ENCODE results near the gene VAT1L. TPM values are rescaled to one million over a fixed set of nuclear protein-coding genes. Genes with fewer than 3 reads are reported as not detected.

Gene VAT1L
- total and polyA plus RNA-seq, 4 donors: 0.17 to 0.98 (median 0.26) TPM

DNA sequence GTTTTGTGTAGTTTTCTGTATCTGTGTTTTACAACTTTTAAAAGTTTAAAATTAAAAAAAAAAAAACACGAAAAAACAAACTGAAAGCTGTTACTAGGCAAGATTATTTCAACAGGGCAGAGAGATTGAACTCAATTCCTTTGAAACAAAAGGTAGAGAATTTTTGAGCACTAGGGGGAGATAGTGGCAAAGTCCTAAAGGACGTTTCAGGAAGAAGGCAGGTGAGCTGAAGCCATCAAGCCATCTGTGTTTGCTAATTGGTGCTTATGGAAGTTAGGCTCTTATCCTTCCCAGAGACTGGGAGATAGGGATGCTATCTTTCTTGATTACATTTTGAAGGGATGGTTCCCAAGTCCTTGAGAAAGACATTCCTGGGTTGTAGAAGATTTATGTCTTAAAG is 163.4 kb downstream of the VAT1L start:
- no peak for DNase-seq (ENCODE audit: low spot score)
- WGBS: 18% methylated on average over 2 of the region's 2 CpGs

DNA sequence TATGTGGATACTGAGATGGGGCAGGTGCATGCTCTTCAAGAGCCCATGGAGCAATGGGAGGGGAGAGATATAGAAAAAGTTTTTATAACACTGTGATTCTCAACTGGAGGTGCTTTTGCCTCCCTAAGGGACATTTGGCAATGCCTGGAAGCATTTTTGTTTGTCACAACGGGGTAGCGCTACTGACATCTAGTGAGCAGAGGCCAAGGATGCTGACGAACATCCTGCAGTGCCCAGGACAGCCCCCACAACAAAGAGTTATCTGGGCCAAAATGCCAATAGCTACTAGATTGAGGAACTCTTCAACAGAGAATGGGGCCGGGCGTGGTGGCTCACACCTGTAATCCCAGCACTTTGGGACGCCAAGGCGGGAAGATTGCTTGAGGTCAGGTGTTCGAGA is 166.8 kb downstream of the VAT1L start:
- WGBS: 79% methylated on average over 8 of the region's 8 CpGs

More for the DNA sequence above, 163.4 kb downstream of the VAT1L start:
- no peak overlapping the region for H3K4me3 ChIP-seq (ENCODE audit: low read depth in 1 of 3, low read length in 3 of 3)
- no peak overlapping the region for H3K9ac ChIP-seq (ENCODE audit: low read depth in 1 of 2, low read length in 2 of 2)
- H3K9me3 ChIP-seq (ENCODE audit: control insufficient read depth in 4 of 4, low read length in 3 of 4): no peaks in the 10 kb centered on the region
- H3K27ac ChIP-seq (ENCODE audit: low read depth in 1 of 2, low read length in 2 of 2): no peak overlapping the region
- peaks cover 0 to 8% (median 0%) of the 10 kb centered on the region in 4 donors for H3K27me3 ChIP-seq (ENCODE audit: control insufficient read depth in 4 of 4, insufficient read depth in 4 of 4, low read length in 3 of 4)
- H3K4me1 ChIP-seq (ENCODE audit: control insufficient read depth in 4 of 4, insufficient read depth in 4 of 4, low read length in 3 of 4): no peaks in the 10 kb centered on the region
- H3K36me3 ChIP-seq (ENCODE audit: control insufficient read depth in 4 of 4, insufficient read depth in 3 of 4, low read depth in 1 of 4, low read length in 3 of 4): no peaks in the 10 kb centered on the region
- TF ChIP-seq HNF4G (IDR thresholded peaks at IDR 0.05) (no peak), HNF4A (conservative IDR thresholded peaks at IDR 0.05) (peak; percentile 19 to 57), JUND (IDR thresholded peaks at IDR 0.05) (no peak), TAF1 (conservative IDR thresholded peaks at IDR 0.05) (no peak), RXRA (IDR thresholded peaks at IDR 0.05) (no peak), GABPA (IDR thresholded peaks at IDR 0.05 in 1 of 2, conservative IDR thresholded peaks at IDR 0.05 in 1 of 2) (no peak), RAD21 (IDR thresholded peaks at IDR 0.05) (peak; percentile 56 to 72), EGR1 (IDR thresholded peaks at IDR 0.05; ENCODE audit: low read depth in 2 of 2) (no peak), FOXA2 (IDR thresholded peaks at IDR 0.05) (no peak)
- TF ChIP-seq, protein P1, sequence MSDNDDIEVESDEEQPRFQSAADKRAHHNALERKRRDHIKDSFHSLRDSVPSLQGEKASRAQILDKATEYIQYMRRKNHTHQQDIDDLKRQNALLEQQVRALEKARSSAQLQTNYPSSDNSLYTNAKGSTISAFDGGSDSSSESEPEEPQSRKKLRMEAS (IDR thresholded peaks at IDR 0.05): no peak
- TF ChIP-seq, protein P2, sequence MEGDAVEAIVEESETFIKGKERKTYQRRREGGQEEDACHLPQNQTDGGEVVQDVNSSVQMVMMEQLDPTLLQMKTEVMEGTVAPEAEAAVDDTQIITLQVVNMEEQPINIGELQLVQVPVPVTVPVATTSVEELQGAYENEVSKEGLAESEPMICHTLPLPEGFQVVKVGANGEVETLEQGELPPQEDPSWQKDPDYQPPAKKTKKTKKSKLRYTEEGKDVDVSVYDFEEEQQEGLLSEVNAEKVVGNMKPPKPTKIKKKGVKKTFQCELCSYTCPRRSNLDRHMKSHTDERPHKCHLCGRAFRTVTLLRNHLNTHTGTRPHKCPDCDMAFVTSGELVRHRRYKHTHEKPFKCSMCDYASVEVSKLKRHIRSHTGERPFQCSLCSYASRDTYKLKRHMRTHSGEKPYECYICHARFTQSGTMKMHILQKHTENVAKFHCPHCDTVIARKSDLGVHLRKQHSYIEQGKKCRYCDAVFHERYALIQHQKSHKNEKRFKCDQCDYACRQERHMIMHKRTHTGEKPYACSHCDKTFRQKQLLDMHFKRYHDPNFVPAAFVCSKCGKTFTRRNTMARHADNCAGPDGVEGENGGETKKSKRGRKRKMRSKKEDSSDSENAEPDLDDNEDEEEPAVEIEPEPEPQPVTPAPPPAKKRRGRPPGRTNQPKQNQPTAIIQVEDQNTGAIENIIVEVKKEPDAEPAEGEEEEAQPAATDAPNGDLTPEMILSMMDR (IDR thresholded peaks at IDR 0.05; ENCODE audit: low read depth, low read length, missing input control): peak; percentile 30

DNA sequence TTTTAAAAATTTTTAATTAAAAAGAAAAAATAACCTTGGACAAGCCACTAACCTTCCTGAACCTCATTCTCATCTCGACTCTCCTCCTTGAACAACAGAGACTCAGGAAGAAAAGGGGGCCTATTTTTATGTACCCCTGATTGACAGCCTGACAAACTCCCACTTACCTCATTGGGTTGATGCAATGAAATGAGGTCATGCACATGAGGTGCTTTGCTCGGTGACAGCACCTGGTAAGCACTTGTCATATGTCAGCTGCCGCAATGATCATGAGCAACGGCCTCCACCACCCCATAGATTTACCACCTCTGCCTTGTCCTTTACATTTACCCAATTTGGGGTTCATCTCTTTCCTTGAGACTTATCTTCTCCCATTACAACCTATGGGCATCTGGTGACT is 167.9 kb downstream of the VAT1L start:
- H3K27me3 ChIP-seq (ENCODE audit: control insufficient read depth in 4 of 4, insufficient read depth in 4 of 4, low read length in 3 of 4): peaks cover 0 to 8% (median 0%) of the 10 kb centered on the region in 4 donors
- H3K9me3 ChIP-seq (ENCODE audit: control insufficient read depth in 4 of 4, low read length in 3 of 4): no peaks in the 10 kb centered on the region
- no peak overlapping the region for H3K9ac ChIP-seq (ENCODE audit: low read depth in 1 of 2, low read length in 2 of 2)
- H3K4me3 ChIP-seq (ENCODE audit: low read depth in 1 of 3, low read length in 3 of 3): no peak overlapping the region
- H3K27ac ChIP-seq (ENCODE audit: low read depth in 1 of 2, low read length in 2 of 2): no peak overlapping the region
- no peak for DNase-seq (ENCODE audit: low spot score)
- no peaks in the 10 kb centered on the region for H3K36me3 ChIP-seq (ENCODE audit: control insufficient read depth in 4 of 4, insufficient read depth in 3 of 4, low read depth in 1 of 4, low read length in 3 of 4)
- TF ChIP-seq FOXA1 (IDR thresholded peaks at IDR 0.05) (no peak), EGR1 (IDR thresholded peaks at IDR 0.05; ENCODE audit: low read depth in 2 of 2) (no peak), JUND (IDR thresholded peaks at IDR 0.05) (no peak), RAD21 (IDR thresholded peaks at IDR 0.05) (no peak)
- no peaks in the 10 kb centered on the region for H3K4me1 ChIP-seq (ENCODE audit: control insufficient read depth in 4 of 4, insufficient read depth in 4 of 4, low read length in 3 of 4)
- 82% methylated on average over 4 of the region's 4 CpGs for WGBS

More for the DNA sequence above, 166.8 kb downstream of the VAT1L start:
- Histone ChIP-seq H3K9ac (ENCODE audit: low read depth in 1 of 2, low read length in 2 of 2) (no peak overlapping the region), H3K27me3 (ENCODE audit: control insufficient read depth in 4 of 4, insufficient read depth in 4 of 4, low read length in 3 of 4) (peaks cover 0 to 8% (median 0%) of the 10 kb centered on the region in 4 donors), H3K27ac (ENCODE audit: low read depth in 1 of 2, low read length in 2 of 2) (no peak overlapping the region), H3K4me1 (ENCODE audit: control insufficient read depth in 4 of 4, insufficient read depth in 4 of 4, low read length in 3 of 4) (no peaks in the 10 kb centered on the region), H3K4me3 (ENCODE audit: low read depth in 1 of 3, low read length in 3 of 3) (no peak overlapping the region), H3K36me3 (ENCODE audit: control insufficient read depth in 4 of 4, insufficient read depth in 3 of 4, low read depth in 1 of 4, low read length in 3 of 4) (no peaks in the 10 kb centered on the region), H3K9me3 (ENCODE audit: control insufficient read depth in 4 of 4, low read length in 3 of 4) (no peaks in the 10 kb centered on the region)
- TF ChIP-seq SP1 (IDR thresholded peaks at IDR 0.05): no peak
- TF ChIP-seq JUND (IDR thresholded peaks at IDR 0.05): no peak
- TF ChIP-seq HNF4G (IDR thresholded peaks at IDR 0.05): no peak
- no peak for TF ChIP-seq EGR1 (IDR thresholded peaks at IDR 0.05; ENCODE audit: low read depth in 2 of 2)
- no peak for TF ChIP-seq FOXA1 (IDR thresholded peaks at IDR 0.05)
- no peak for TF ChIP-seq NR2F2 (IDR thresholded peaks at IDR 0.05)
- DNase-seq (ENCODE audit: low spot score): no peak
